Measurements from ENCODE around the gene TRIO. TPM values are rescaled to one million over a fixed set of nuclear protein-coding genes. Genes with fewer than 3 reads are reported as not detected.

TRIO gene
- total RNA-seq, 1 donor from 2014 or later: 148 TPM

- no peak for ATAC-seq
- no peaks in the 10 kb centered on the region for H3K4me1 ChIP-seq
Measured at GRCh38 chr5:14523243-14524034, 380.3 kb downstream of the TRIO start.

GRCh38 chr5:14525397-14525796 lies 382.3 kb downstream of the TRIO start:
- Histone ChIP-seq H3K27me3 (ENCODE audit: low read depth) (no peaks in the 10 kb centered on the region), H3K36me3 (no peaks in the 10 kb centered on the region), H3K9me3 (no peaks in the 10 kb centered on the region), H3K4me1 (no peaks in the 10 kb centered on the region), H3K4me3 (no peak overlapping the region), H3K27ac (no peak overlapping the region)
- no peak for DNase-seq
- no peak for ATAC-seq
- TF ChIP-seq CTCF (IDR thresholded peaks at IDR 0.05): no peak
- intact Hi-C loops (cut with DNase I): no loop called here

More at GRCh38 chr5:14523243-14524034, 380.3 kb downstream of the TRIO start:
- no peaks in the 10 kb centered on the region for H3K9me3 ChIP-seq
- no peak overlapping the region for H3K4me3 ChIP-seq
- no peak for DNase-seq
- H3K27ac ChIP-seq: no peak overlapping the region
- H3K27me3 ChIP-seq (ENCODE audit: low read depth): no peaks in the 10 kb centered on the region
- no peaks in the 10 kb centered on the region for H3K36me3 ChIP-seq
- no peak for TF ChIP-seq CTCF (IDR thresholded peaks at IDR 0.05)
- intact Hi-C loops (cut with DNase I): no loop called here

GRCh38 chr5:14526493-14526892 lies 383.4 kb downstream of the TRIO start:
- Histone ChIP-seq H3K4me3 (no peak overlapping the region), H3K27ac (no peak overlapping the region), H3K36me3 (no peaks in the 10 kb centered on the region), H3K27me3 (ENCODE audit: low read depth) (no peaks in the 10 kb centered on the region), H3K4me1 (no peaks in the 10 kb centered on the region), H3K9me3 (no peaks in the 10 kb centered on the region)
- no peak for TF ChIP-seq CTCF (IDR thresholded peaks at IDR 0.05)
- ATAC-seq: no peak
- intact Hi-C loops (cut with DNase I): no loop called here
- no peak for DNase-seq

- H3K27me3 ChIP-seq (ENCODE audit: low read depth): no peaks in the 10 kb centered on the region
- no peak for ATAC-seq
- no peak for TF ChIP-seq CTCF (IDR thresholded peaks at IDR 0.05)
- no peaks in the 10 kb centered on the region for H3K36me3 ChIP-seq
- H3K4me3 ChIP-seq: no peak overlapping the region
- DNase-seq: no peak
- no peaks in the 10 kb centered on the region for H3K4me1 ChIP-seq
- no peak overlapping the region for H3K27ac ChIP-seq
- H3K9me3 ChIP-seq: no peaks in the 10 kb centered on the region
- intact Hi-C loops (cut with DNase I): no loop called here
Measured at GRCh38 chr5:14528115-14528514, 385.0 kb downstream of the TRIO start.

GRCh38 chr5:14528926-14529325 lies 385.8 kb downstream of the TRIO start:
- Histone ChIP-seq H3K36me3 (no peaks in the 10 kb centered on the region), H3K27ac (no peak overlapping the region), H3K4me3 (no peak overlapping the region), H3K27me3 (ENCODE audit: low read depth) (no peaks in the 10 kb centered on the region), H3K9me3 (no peaks in the 10 kb centered on the region), H3K4me1 (no peaks in the 10 kb centered on the region)
- no peak for ATAC-seq
- intact Hi-C loops (cut with DNase I): no loop called here
- TF ChIP-seq CTCF (IDR thresholded peaks at IDR 0.05): no peak
- DNase-seq: no peak
